Activated effector memory CD4-positive, alpha-beta T cell treated with anti-CD3 and anti-CD28 coated beads, Interleukin-2, amount 50 U/mL, for 16 hours (primary cell): ENCODE measurements around the gene TANK.
"Not testable (repeated sequence)": the region's sequence is repeated elsewhere in the genome, so short reads cannot be mapped to it uniquely, and the experiment has no call there.

Experiments
- DNase-seq: peaks from one replicate; pipeline ENCODE4 v3.0.0-alpha.2; 2020

Gene TANK

DNA sequence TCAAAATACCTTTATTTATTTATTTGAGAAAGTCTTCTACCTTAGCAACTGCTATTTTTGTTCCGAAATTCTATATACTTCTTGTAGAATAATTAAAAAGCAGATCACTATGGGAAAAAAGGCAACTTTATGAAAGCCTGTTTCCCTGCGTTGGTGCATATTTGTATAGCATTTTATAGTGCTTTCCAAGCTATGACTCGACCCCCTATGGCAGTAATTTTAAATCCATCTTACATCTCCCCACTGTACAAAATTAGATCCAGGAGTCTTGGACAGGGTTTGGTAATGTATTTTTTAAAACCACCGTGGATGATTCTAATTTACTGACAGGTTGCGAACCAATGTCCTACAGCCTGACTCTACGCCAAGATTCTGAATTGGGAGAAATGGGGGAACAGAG lies 10.1 kb downstream of the TANK start:
- no peak for DNase-seq

GRCh38 chr2:161170958-161171932 lies 11.0 kb downstream of the TANK start:
- no peak for DNase-seq

DNA sequence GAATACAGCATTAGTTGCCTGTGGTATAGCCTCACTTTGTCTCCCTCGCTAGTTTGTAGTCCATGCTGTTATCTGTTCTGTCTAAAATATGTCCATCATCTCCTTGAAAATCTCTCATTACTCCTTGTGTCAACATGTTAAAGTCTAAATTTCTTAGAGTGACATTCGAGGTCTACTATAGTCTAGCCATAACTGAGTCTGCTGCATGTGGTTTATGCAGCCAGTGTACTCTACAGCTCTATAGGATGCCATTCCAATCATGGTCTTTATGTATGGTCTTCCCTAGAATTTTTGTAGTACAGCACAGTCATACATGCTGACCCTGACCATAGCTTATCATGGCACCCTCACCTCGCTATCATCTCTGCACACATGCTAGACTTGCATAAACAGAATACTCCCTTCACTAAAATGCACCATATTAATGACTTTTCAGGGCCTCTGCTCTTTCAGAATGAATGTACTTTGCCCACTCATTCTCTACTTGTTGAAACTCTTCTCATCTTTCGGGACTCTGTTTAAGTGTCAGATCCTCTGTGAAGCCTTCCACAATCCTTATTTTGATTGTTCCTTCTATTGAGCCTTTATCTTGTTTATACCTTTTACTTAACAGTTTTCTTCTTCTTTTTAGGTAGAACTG lies 12.8 kb downstream of the TANK start:
- DNase-seq: no peak

- DNase-seq: no peak
Measured at GRCh38 chr2:161173541-161174194, 13.4 kb downstream of the TANK start.

GRCh38 chr2:161177969-161178368 lies 17.7 kb downstream of the TANK start:
- DNase-seq: no peak

DNA sequence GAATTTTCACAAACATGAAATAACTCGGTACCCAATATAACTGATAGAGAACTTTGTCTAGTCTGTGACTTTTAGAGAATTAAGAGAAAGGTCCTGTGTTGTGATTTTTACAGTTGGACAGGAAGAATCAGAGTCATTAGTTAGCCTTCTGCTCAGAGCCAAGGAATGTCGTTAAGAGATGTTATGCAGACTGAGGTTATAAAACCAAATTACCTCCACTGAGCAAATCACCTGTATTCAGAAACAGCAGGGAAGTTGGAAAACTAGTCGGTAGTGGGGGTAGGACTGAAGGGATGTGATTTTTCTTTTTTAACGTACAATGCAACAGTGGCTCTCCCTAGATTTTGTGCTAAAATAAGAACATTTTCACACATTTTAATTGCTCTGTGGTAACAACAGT lies 18.5 kb downstream of the TANK start:
- no peak for DNase-seq

- no peak for DNase-seq
Measured at GRCh38 chr2:161190050-161190449, 29.8 kb downstream of the TANK start.

GRCh38 chr2:161195602-161196001 lies 35.4 kb downstream of the TANK start:
- DNase-seq: not testable (repeated sequence)

DNA sequence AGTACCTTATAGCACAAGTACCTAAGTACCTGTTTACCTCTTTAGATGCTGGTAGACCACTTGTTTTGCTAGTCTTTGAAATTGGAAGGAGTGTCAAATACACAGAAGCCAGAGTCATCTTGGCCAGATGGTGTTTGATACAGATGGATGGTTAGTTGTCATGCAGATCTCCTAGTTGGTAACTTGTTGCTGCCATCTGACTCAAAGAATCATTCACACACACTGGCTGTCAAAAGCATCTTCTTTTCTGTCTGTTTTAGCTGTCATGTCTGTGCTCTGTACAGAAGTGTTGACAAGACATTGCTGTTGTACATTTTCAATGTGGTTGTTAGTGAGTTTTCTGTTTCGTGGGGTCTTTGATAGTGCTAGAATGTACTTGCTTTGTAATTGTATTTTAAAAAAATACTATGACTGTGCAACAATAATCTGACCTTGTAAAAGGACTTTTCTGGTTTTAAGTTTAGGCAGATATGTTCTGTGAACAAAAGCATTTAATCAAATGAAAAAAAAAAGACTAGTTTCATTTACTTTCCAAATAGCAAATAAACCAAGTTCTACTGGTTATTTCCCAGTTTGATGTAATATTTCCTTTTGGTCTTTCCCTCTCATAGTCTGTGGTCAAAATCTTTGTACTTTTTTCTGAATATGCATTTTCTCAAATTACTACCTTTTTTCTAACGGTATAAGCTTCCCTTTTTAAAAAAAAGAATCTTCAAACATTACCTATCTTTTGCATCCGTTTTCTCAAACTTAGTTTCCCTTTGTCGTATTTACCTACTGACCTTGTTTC lies 39.9 kb downstream of the TANK start:
- no peak for DNase-seq

GRCh38 chr2:161204846-161205245 lies 44.6 kb downstream of the TANK start:
- DNase-seq: no peak

DNA sequence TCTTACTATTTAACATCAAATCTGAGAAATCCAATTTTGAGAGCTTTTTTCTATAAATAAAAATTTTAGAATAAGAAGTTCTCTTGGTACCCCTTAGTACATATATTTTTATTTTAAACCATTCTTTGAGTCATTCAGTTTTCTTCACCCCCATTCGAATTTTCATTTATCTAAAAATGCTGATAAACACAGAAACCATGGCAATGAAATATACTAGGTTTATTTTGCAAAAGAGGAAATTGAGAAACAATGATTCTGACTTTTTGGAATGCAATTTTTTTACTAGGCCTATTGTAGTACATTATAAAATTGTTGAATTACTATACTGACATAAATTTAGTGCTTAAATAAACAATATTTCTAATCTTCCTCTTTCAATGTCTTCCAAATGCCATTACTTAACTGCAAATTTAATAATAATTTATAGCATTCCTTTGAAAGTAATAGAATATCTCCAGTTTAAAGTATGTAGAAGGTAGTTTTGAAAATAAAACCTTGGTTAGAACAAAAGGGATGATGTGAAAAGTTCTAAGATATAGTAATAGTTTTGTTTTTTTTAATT lies 46.3 kb downstream of the TANK start:
- DNase-seq: no peak

DNA sequence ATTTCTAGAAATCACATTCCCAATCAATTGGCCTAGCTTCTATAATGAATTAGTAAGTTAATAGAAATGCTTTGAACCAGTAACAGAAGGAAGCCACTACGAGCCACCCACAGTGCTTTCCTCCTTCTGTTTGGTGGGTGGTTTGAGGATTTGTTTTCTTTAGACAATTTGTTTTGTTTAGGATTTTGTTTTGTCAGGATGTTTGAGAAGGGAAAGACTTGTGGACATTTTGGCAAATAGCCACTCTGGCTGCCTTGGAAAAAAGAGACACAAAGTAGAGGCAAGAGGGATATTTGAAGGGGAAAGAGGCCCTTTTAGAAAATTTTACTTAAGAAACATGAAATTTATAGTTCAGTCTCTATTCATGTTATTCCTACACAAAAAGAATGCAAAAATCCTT lies 47.7 kb downstream of the TANK start:
- DNase-seq: no peak

DNA sequence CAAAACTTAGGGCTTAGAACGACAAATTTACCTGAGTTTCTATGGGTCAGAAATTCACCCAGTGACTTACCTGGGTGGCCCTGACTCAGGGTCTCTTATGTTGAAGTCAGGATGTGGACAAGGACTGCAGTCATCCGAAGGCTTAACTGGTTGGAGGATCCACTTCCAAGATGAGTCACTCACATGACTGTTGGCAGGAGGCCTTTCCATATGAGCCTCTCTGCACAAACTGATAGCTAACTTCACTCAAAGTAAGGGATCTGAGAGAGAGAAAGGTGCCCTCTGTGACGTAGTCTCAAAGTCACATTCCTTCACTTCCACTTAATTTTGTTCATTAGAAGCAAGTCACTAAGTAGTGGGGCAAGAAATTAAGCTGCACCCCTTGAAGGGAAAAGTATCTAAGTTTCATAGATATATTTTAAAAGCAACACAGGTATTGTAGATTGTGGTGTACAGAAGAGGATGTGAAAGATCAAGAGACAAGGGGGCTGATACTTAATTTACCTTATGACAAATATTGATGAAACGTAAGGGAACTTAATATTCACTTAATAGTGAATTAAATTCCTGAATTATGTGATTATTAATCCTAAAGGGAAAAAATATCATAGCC lies 48.4 kb downstream of the TANK start:
- DNase-seq: no peak

GRCh38 chr2:161209902-161210301 lies 49.7 kb downstream of the TANK start:
- no peak for DNase-seq

DNA sequence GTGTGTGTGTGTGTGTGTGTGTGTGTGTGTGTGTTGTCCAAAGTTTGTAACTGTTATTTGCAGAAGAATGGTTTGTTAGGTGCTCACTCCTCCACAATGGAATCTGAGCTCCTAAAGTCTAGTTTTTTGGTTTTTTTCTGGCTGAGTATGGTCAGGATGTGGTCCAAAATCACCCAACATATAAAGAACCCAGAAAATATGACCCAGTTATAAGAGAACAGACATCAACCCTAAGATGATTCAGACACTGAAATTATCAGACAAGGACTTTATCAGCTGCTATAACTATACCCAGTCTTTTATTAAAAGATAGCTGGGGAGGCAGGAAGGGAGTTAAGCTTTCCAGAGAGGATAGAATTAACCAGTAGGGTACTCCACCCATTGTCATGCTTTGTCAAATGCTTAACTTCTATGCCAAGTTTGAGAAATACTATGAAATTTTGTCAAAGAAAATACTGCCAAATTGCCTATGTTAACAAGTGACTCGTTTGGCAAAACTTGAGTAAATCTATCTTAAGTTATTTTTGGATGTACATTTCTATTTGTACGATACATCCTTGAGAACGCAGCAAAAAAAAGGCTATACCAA lies 57.5 kb downstream of the TANK start:
- DNase-seq: no peak

- no peak for DNase-seq
Measured at GRCh38 chr2:161219211-161219610, 59.0 kb downstream of the TANK start.

DNA sequence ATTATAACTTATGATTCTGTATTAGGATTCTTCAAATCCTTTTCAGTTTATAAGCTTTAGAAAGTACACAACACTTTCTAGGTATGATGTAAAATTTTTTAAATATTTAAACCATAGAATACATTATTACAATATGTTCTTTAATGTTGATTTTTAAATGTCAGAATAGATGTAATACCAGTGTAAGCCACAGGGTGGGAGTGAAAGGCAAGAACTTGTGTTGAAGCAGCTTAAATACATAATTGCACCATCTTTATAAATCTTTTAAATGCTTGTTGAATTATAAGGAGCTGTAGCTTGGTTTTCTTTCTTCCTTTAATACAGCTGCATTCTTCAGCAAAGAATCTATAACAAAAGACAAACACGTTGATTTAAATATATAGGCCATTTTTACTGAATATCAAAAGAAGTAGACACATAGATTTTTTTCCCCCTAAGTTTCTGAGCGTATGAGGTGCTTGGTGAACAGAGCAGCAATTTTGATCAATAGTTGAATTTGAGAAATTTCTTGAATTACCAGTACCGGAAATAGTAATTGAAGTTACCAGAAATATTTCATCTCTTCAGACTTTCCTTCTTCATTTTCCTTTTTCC lies 63.0 kb downstream of the TANK start:
- DNase-seq: no peak

DNA sequence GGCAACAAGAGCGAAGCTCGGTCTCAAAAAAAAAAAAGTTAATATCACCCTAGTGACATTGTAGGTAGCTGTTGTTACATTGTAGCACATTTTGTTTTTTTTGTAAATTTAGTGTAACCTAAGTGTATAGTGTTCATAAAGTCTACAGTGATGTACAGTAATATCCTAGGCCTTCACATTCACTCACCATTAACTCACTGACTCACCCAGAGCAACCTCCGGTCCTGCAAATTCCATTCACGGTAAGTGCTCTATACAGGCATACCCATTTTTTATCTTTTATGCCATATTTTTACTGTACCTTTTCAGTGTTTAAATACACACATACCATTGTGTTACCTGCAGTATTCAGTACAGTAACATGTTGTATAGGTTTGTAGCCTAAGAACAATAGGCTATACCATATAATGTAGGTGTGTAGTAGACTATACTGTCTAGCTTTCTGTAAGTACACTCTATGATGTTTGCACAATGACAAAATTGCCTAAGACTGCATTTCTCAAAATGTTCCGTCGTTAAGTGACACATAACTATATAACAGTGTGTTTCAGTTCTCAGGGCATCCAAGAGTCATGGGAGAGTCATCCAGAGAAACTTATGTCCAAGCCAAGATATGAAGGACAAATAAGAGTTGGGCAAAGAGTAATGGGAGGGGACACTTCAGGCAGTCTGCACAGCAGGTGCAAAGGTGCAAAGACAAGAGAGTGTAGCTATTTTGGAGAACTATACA lies 68.4 kb downstream of the TANK start:
- DNase-seq: no peak

DNA sequence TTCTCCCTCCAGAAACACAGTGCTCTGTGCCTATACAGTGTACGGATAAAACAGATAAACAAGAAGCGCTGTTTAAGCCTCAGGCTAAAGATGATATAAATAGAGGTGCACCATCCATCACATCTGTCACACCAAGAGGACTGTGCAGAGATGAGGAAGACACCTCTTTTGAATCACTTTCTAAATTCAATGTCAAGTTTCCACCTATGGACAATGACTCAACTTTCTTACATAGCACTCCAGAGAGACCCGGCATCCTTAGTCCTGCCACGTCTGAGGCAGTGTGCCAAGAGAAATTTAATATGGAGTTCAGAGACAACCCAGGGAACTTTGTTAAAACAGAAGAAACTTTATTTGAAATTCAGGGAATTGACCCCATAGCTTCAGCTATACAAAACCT lies 70.7 kb downstream of the TANK start:
- DNase-seq: no peak

DNA sequence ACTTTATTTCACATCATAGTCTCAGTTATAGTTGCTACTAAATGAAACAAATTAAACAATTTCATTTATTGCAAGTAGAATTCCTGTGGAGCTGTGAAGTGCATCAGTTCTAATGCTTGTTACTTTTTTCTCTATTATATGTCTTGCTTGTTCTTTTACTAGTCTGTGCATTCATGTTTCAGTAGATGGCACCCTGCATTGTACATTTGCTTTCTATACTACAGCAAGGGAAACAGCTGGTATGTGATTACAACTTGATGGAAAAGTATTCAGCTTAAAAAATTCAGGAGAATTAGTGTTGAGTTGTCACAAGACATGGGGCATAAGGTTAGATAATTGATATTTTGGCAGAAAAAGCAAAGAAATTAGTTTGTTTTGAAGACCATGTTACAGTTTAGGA lies 72.3 kb downstream of the TANK start:
- no peak for DNase-seq
